SH-SY5Y (cell line): Measurements from ENCODE around the gene ALG14.

Source experiments
- GATA2 ChIP-seq: IDR thresholded peaks from 2 replicates; pipeline ENCODE4 v1.6.1; 2011; ENCODE audit warnings: mild to moderate bottlenecking, low read depth, low read length
- GATA3 ChIP-seq: IDR thresholded peaks from 2 replicates; pipeline ENCODE4 v1.6.1; 2011; ENCODE audit warnings: low read depth, mild to moderate bottlenecking, low read length, moderate library complexity

GRCh38 chr1:95043141-95043980, 29.4 kb downstream of the ALG14 start:
- TF ChIP-seq GATA2 = no peak
- TF ChIP-seq GATA3 = no peak
